ENCODE data around the gene ACADVL. TPM values are rescaled to one million over a fixed set of nuclear protein-coding genes. Genes with fewer than 3 reads are reported as not detected.

Gene ACADVL
- polyA plus RNA-seq, 1 donor from 2014 or later: 397 TPM

GRCh38 chr17:7190276-7190917, 29.3 kb upstream of the ACADVL start:
- Histone ChIP-seq H2AFZ (ENCODE audit: low read depth, low read length) (no peak overlapping the region), H3K9me3 (ENCODE audit: low read length) (no peaks in the 10 kb centered on the region), H3K36me3 (ENCODE audit: insufficient read depth, low read length) (peaks cover 11% of the 10 kb centered on the region), H3K4me3 (ENCODE audit: low read length) (no peak overlapping the region), H3K79me2 (replicated peaks; ENCODE audit: insufficient read depth, low read length) (no peaks in the 10 kb centered on the region), H4K20me1 (ENCODE audit: insufficient read depth) (no peaks in the 10 kb centered on the region), H3K27ac (ENCODE audit: low read length) (no peak overlapping the region), H3K4me2 (ENCODE audit: low read length) (no peak overlapping the region), H3K9ac (ENCODE audit: low read length) (no peak overlapping the region), H3K9me2 (ENCODE audit: insufficient read depth, low read length) (no peaks in the 10 kb centered on the region), H3K27me3 (ENCODE audit: insufficient read depth, low read depth, low read length) (no peaks in the 10 kb centered on the region), H3F3A (ENCODE audit: insufficient read depth, low read length, poor library complexity, severe bottlenecking) (no peaks in the 10 kb centered on the region)
- no peak for TF ChIP-seq RAD21 (conservative IDR thresholded peaks at IDR 0.05)
- TF ChIP-seq CTCF (IDR thresholded peaks at IDR 0.05; ENCODE audit: poor library complexity, severe bottlenecking): no peak
- TF ChIP-seq EZH2 (IDR thresholded peaks at IDR 0.05; ENCODE audit: borderline replicate concordance, insufficient read depth, low read length, poor library complexity, severe bottlenecking): no peak
- no peak for TF ChIP-seq EP300 (conservative IDR thresholded peaks at IDR 0.05; ENCODE audit: poor library complexity, severe bottlenecking)
- TF ChIP-seq MXI1 (conservative IDR thresholded peaks at IDR 0.05; ENCODE audit: poor library complexity, severe bottlenecking): no peak
- no peak for TF ChIP-seq SMC3 (conservative IDR thresholded peaks at IDR 0.05; ENCODE audit: poor library complexity)

GRCh38 chr17:7191069-7191468, 28.7 kb upstream of the ACADVL start:
- no peak for TF ChIP-seq CTCF (IDR thresholded peaks at IDR 0.05; ENCODE audit: poor library complexity, severe bottlenecking)
- TF ChIP-seq EP300 (conservative IDR thresholded peaks at IDR 0.05; ENCODE audit: poor library complexity, severe bottlenecking): no peak
- TF ChIP-seq EZH2 (IDR thresholded peaks at IDR 0.05; ENCODE audit: borderline replicate concordance, insufficient read depth, low read length, poor library complexity, severe bottlenecking): no peak
- no peak for TF ChIP-seq REST (IDR thresholded peaks at IDR 0.05; ENCODE audit: borderline replicate concordance)
- no peak for TF ChIP-seq TAF1 (IDR thresholded peaks at IDR 0.05; ENCODE audit: low read depth)
- no peak for TF ChIP-seq MXI1 (conservative IDR thresholded peaks at IDR 0.05; ENCODE audit: poor library complexity, severe bottlenecking)
- no peak for TF ChIP-seq RAD21 (conservative IDR thresholded peaks at IDR 0.05)
- no peak for TF ChIP-seq SMC3 (conservative IDR thresholded peaks at IDR 0.05; ENCODE audit: poor library complexity)
- no peak for TF ChIP-seq POLR2AphosphoS5 (IDR thresholded peaks at IDR 0.05)
- Histone ChIP-seq H3K9ac (ENCODE audit: low read length) (no peak overlapping the region), H4K20me1 (ENCODE audit: insufficient read depth) (no peaks in the 10 kb centered on the region), H3K4me2 (ENCODE audit: low read length) (no peak overlapping the region), H3K9me3 (ENCODE audit: low read length) (no peaks in the 10 kb centered on the region), H3F3A (ENCODE audit: insufficient read depth, low read length, poor library complexity, severe bottlenecking) (no peaks in the 10 kb centered on the region), H3K27me3 (ENCODE audit: insufficient read depth, low read depth, low read length) (no peaks in the 10 kb centered on the region), H2AFZ (ENCODE audit: low read depth, low read length) (no peak overlapping the region), H3K27ac (ENCODE audit: low read length) (no peak overlapping the region), H3K4me3 (ENCODE audit: low read length) (no peak overlapping the region), H3K9me2 (ENCODE audit: insufficient read depth, low read length) (no peaks in the 10 kb centered on the region), H3K79me2 (replicated peaks; ENCODE audit: insufficient read depth, low read length) (no peaks in the 10 kb centered on the region), H3K36me3 (ENCODE audit: insufficient read depth, low read length) (peaks cover 11% of the 10 kb centered on the region)
